ENCODE data around the gene PPP2R5C. TPM values are rescaled to one million over a fixed set of nuclear protein-coding genes. Genes with fewer than 3 reads are reported as not detected.
A peak's percentile ranks its signal among the peaks of the same experiment; 100 is the strongest.

The PPP2R5C gene
- total RNA-seq, 1 experiment from 2014 or later = 93.0 TPM

DNA sequence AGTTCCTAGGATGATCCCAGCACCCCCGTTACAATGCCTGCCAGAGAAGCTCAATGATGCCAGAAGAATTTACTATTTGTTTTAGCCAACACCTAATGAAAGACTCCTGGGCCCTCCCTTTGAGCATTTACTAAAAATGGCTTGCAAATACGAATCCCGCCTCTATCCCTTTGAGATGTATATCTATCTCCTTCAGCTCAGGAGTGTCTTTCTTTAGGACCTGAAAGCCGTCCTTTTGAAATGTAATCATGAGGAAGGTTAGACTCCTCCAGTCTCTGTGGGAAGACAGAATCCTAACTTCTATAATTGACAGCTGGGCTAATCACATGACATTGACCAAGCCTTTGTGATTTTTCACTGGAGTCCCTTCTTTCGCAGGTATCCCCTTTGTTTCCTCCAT, 183.7 kb downstream of the PPP2R5C start:
- Mint-ChIP-seq H3K36me3 (ENCODE audit: insufficient read depth in 1 of 3, low read depth in 3 of 3) (no peaks in the 10 kb centered on the region), H3K27ac (peak overlapping the region in 1 of 3 experiments; percentile 61; a peak in 1 of 7 replicates), H3K4me1 (peaks cover 18 to 23% of the 10 kb centered on the region in 2 experiments), H3K27me3 (ENCODE audit: low read depth) (peaks cover 77% of the 10 kb centered on the region), H3K9me3 (no peaks in the 10 kb centered on the region; a peak in 2 of 5 replicates), H3K4me3 (peak overlapping the region in 1 of 2 experiments; percentile 39; a peak in 3 of 5 replicates)
- Histone ChIP-seq H3K27ac (ENCODE audit: insufficient read length, low read depth, low read length) (no peak overlapping the region), H3K79me1 (ENCODE audit: insufficient read depth, low read depth, low read length, poor library complexity, severe bottlenecking) (no peaks in the 10 kb centered on the region), H3K27me3 (ENCODE audit: insufficient read depth, low read length) (peaks cover 31% of the 10 kb centered on the region), H2AK5ac (ENCODE audit: insufficient read length, low read length) (no peak overlapping the region), H2AFZ (ENCODE audit: low read length) (no peak overlapping the region), H2BK15ac (ENCODE audit: low read depth, low read length) (no peak overlapping the region), H3K79me2 (ENCODE audit: insufficient read depth, low read length) (no peaks in the 10 kb centered on the region), H3K14ac (ENCODE audit: insufficient read depth, low read length) (no peak overlapping the region), H3K23me2 (ENCODE audit: insufficient read length, low read depth, low read length, poor library complexity, severe bottlenecking) (no peaks in the 10 kb centered on the region), H2BK120ac (ENCODE audit: low read depth, low read length, poor library complexity, severe bottlenecking) (no peak overlapping the region), H2BK20ac (ENCODE audit: low read depth, low read length, poor library complexity, severe bottlenecking) (no peak overlapping the region), H3K56ac (ENCODE audit: insufficient read length, low read depth, low read length) (no peak overlapping the region), H3K23ac (ENCODE audit: insufficient read length, low read depth, low read length) (no peak overlapping the region), H4K91ac (ENCODE audit: insufficient read length, low read depth, low read length) (no peak overlapping the region), H3K4me2 (ENCODE audit: insufficient read depth, insufficient read length, low read length) (no peak overlapping the region), H3K18ac (ENCODE audit: insufficient read length, low read depth, low read length) (no peak overlapping the region), H2BK12ac (ENCODE audit: insufficient read length, low read depth, low read length) (no peak overlapping the region), H3K4ac (ENCODE audit: low read depth, low read length) (no peak overlapping the region), H3K9me3 (ENCODE audit: control insufficient read depth, low read depth, low read length) (no peaks in the 10 kb centered on the region), H4K5ac (ENCODE audit: insufficient read length, low read depth, low read length) (no peak overlapping the region), H2BK5ac (ENCODE audit: insufficient read length, low read length) (no peak overlapping the region), H3T11ph (ENCODE audit: low read length) (no peak overlapping the region), H4K8ac (replicated peaks; ENCODE audit: insufficient read length, low read depth, low read length) (no peak overlapping the region), H3K9ac (ENCODE audit: extremely low read depth, insufficient read length, low read length) (no peak overlapping the region), H4K20me1 (ENCODE audit: control insufficient read depth, insufficient read depth, insufficient read length) (no peaks in the 10 kb centered on the region), H3K4me1 (ENCODE audit: insufficient read depth, low read length) (0 out of 2 replicates have a peak, but pooled peaks cover 2% of the 10 kb centered on the region)
- TF ChIP-seq CTCF (conservative IDR thresholded peaks at IDR 0.05) = no peak
- WGBS (ENCODE audit: extremely low coverage, insufficient read length, low lambda C conversion rate) = no CpG with 5 or more reads among the region's 5 CpGs
- DNase-seq = peak; percentile 67
